H1 (cell line): Measurements from ENCODE around the gene TPST2. TPM values are rescaled to one million over a fixed set of nuclear protein-coding genes. Genes with fewer than 3 reads are reported as not detected.

ENCODE experiments used
- BRCA1 ChIP-seq: IDR thresholded peaks from 2 replicates; pipeline ENCODE4 v1.6.1; 2012; ENCODE audit warnings: low read depth, low read length, improper control_type of control experiment
- CBX8 ChIP-seq: fragments of 300-800, 300-1000 bp; sonication (generic); IDR thresholded peaks from 2 replicates; pipeline ENCODE4 v1.7.1; 2016; ENCODE audit warnings: low read depth, low read length, borderline replicate concordance
- CHD7 ChIP-seq: fragments of 300-600 bp; sonication (generic); IDR thresholded peaks from 2 replicates; pipeline ENCODE4 v1.7.1; 2012; ENCODE audit warnings: low read length, moderate library complexity, mild to moderate bottlenecking, inconsistent platforms; ENCODE audit not compliant: insufficient replicate concordance
- CTBP2 ChIP-seq: IDR thresholded peaks from 2 replicates; pipeline ENCODE4 v1.7.0; 2011; ENCODE audit warnings: borderline replicate concordance, mild to moderate bottlenecking, moderate library complexity, mixed read lengths, low read length; ENCODE audit not compliant: insufficient read depth, insufficient read length
- EP300 ChIP-seq, 2 experiments: IDR thresholded peaks; 1 replicate in 1 of 2; 2 replicates in 1 of 2; pipeline ENCODE4 v1.6.1; 2011 to 2012; ENCODE audit warnings: low read depth in 2 of 2, low read length in 2 of 2, mild to moderate bottlenecking in 2 of 2, borderline replicate concordance in 1 of 2, inconsistent platforms in 1 of 2, moderate library complexity in 1 of 2
- HDAC6 ChIP-seq: IDR thresholded peaks from one replicate; pipeline ENCODE4 v1.7.1; 2012; ENCODE audit warnings: low read depth, mild to moderate bottlenecking, inconsistent platforms, low read length, moderate library complexity
- PHF8 ChIP-seq: fragments of 200-600 bp; sonication (generic); conservative IDR thresholded peaks from 2 replicates; pipeline ENCODE4 v1.7.1; 2012; ENCODE audit warnings: low read depth, mild to moderate bottlenecking, inconsistent platforms, low read length, moderate library complexity
- RAD21 ChIP-seq, 2 experiments: IDR thresholded peaks in 1 of 2; conservative IDR thresholded peaks in 1 of 2; 2 replicates each; pipeline ENCODE4 v1.6.1; 2011; ENCODE audit warnings: low read depth in 2 of 2, low read length in 2 of 2, improper control_type of control experiment in 1 of 2, inconsistent platforms in 1 of 2, mild to moderate bottlenecking in 1 of 2, moderate library complexity in 1 of 2
- SIN3A ChIP-seq, 2 experiments: IDR thresholded peaks in 1 of 2; conservative IDR thresholded peaks in 1 of 2; 2 replicates each; pipeline ENCODE4 v1.6.1; 2011 to 2012; ENCODE audit warnings: low read length in 2 of 2, improper control_type of control experiment in 1 of 2, low read depth in 1 of 2, mild to moderate bottlenecking in 1 of 2
- SP4 ChIP-seq: IDR thresholded peaks from 2 replicates; pipeline ENCODE4 v1.6.1; 2012; ENCODE audit warnings: low read length, inconsistent platforms
- TCF12 ChIP-seq: IDR thresholded peaks from 2 replicates; pipeline ENCODE4 v1.6.1; 2011; ENCODE audit warnings: low read depth, mild to moderate bottlenecking, low read length
- polyA plus RNA-seq, 7 experiments: library from polyadenylated mRNA; depleted of rRNA in 3 of 7; stranded (reverse) in 5 of 7; unstranded in 2 of 7; fragments of >200 nt in 5 of 7; fragments of 200-250 nt in 2 of 7; gene quantifications; 1 replicate in 5 of 7; 2 replicates in 1 of 7; 4 replicates in 1 of 7; pipeline versions ENCODE4 v1.2.1 to v1.2.3, GENCODE V29; 2011 to 2013; ENCODE audit warnings: missing spikeins in 2 of 7, mixed read lengths in 2 of 7
- total RNA-seq: library from RNA; stranded (reverse); fragmentation: NEBNext Ultra II Directional; extraction: Animal tissue kit (Norgen Biotek cat#: 25700); gene quantifications from 2 replicates; pipeline ENCODE4 v1.2.1, GENCODE V29; 2021

The TPST2 gene
- total and polyA plus RNA-seq, 2 of the 8 experiments (the other 6 are each of a cell fraction or from before 2014, with no cell fraction given), result 58.8 to 143 TPM

- TF ChIP-seq CHD7, result no peak
- no peak for TF ChIP-seq SP4
- TF ChIP-seq RAD21 (IDR thresholded peaks at IDR 0.05 in 1 of 2, conservative IDR thresholded peaks at IDR 0.05 in 1 of 2; ENCODE audit: low read depth in 2 of 2, low read length in 2 of 2), result no peak
- TF ChIP-seq SIN3A (conservative IDR thresholded peaks at IDR 0.05 in 1 of 2, IDR thresholded peaks at IDR 0.05 in 1 of 2; ENCODE audit: low read depth in 1 of 2, low read length in 2 of 2), result no peak
- TF ChIP-seq HDAC6, result no peak
- TF ChIP-seq PHF8, result no peak
- TF ChIP-seq EP300 (IDR thresholded peaks at IDR 0.05; ENCODE audit: borderline replicate concordance in 1 of 2, low read depth in 2 of 2, low read length in 2 of 2), result no peak
- TF ChIP-seq CTBP2, result no peak
- no peak for TF ChIP-seq BRCA1
- no peak for TF ChIP-seq TCF12
- TF ChIP-seq CBX8, result no peak
These were observed 42.5 kb downstream of the TPST2 start (continued) for GRCh38 chr22:26547426-26547825.
